Neutrophil (primary cell): Measurements from ENCODE around the gene OR7C1.

Experiments used
- H3K27ac ChIP-seq: fragments of 200-600 bp; sonication (generic); 2 replicates; pipeline ENCODE4 v1.5.1; 2016; ENCODE audit warnings: mild to moderate bottlenecking, moderate library complexity
- H3K27me3 ChIP-seq: fragments of 200-600 bp; sonication (generic); 2 replicates; pipeline ENCODE4 v1.6.0; 2016; ENCODE audit warnings: mild to moderate bottlenecking
- H3K36me3 ChIP-seq: fragments of 200-600 bp; sonication (generic); 2 replicates; pipeline ENCODE4 v1.5.1; 2017
- H3K4me1 ChIP-seq, 2 experiments: fragments of 200-600 bp in 1 of 2; sonication (generic) in 1 of 2; 1 replicate in 1 of 2; 2 replicates in 1 of 2; pipeline versions ENCODE4 v1.5.1 to v1.6.1; 2013 to 2016; ENCODE audit warnings: low read depth in 1 of 2, low read length in 1 of 2, mild to moderate bottlenecking in 1 of 2, moderate library complexity in 1 of 2; ENCODE audit not compliant: control insufficient read depth in 1 of 2, insufficient read depth in 1 of 2
- H3K4me3 ChIP-seq, 2 experiments: fragments of 200-600 bp in 1 of 2; sonication (generic) in 1 of 2; 1 replicate in 1 of 2; 2 replicates in 1 of 2; pipeline ENCODE4 v1.5.1; 2013 to 2016; ENCODE audit warnings: low read depth in 1 of 2, low read length in 1 of 2, mild to moderate bottlenecking in 1 of 2, moderate library complexity in 1 of 2
- H3K9me3 ChIP-seq: fragments of 200-600 bp; sonication (generic); 2 replicates; pipeline ENCODE4 v1.5.1; 2016
- CTCF ChIP-seq: fragments of 200-600 bp; sonication (generic); IDR thresholded peaks from 2 replicates; pipeline ENCODE4 v1.5.1; 2016; ENCODE audit warnings: antibody characterized with exemption

OR7C1 gene

GRCh38 chr19:14764401-14764800, 70.6 kb downstream of the OR7C1 start:
- Histone ChIP-seq H3K4me3 (no peak overlapping the region), H3K27ac (peak overlapping the region; percentile 63), H3K4me1 (peaks cover 0 to 8% of the 10 kb centered on the region in 2 experiments), H3K9me3 (no peaks in the 10 kb centered on the region), H3K27me3 (no peaks in the 10 kb centered on the region), H3K36me3 (peaks cover 76% of the 10 kb centered on the region)
- TF ChIP-seq CTCF, result no peak

GRCh38 chr19:14763497-14764145, 71.4 kb downstream of the OR7C1 start:
- H3K36me3 ChIP-seq, result peaks cover 68% of the 10 kb centered on the region
- H3K27ac ChIP-seq, result peak overlapping the region; percentile 63
- H3K9me3 ChIP-seq, result no peaks in the 10 kb centered on the region
- H3K4me3 ChIP-seq, result no peak overlapping the region
- TF ChIP-seq CTCF, result no peak
- peaks cover 0 to 8% of the 10 kb centered on the region in 2 experiments for H3K4me1 ChIP-seq
- no peaks in the 10 kb centered on the region for H3K27me3 ChIP-seq

GRCh38 chr19:14762111-14762510, 72.9 kb downstream of the OR7C1 start:
- TF ChIP-seq CTCF, result no peak
- Histone ChIP-seq H3K36me3 (peaks cover 64% of the 10 kb centered on the region), H3K27ac (no peak overlapping the region), H3K9me3 (no peaks in the 10 kb centered on the region), H3K27me3 (no peaks in the 10 kb centered on the region), H3K4me1 (peaks cover 0 to 8% of the 10 kb centered on the region in 2 experiments), H3K4me3 (no peak overlapping the region)

- no peaks in the 10 kb centered on the region for H3K9me3 ChIP-seq
- no peaks in the 10 kb centered on the region for H3K27me3 ChIP-seq
- TF ChIP-seq CTCF, result no peak
- H3K4me3 ChIP-seq, result no peak overlapping the region
- peaks cover 0 to 5% of the 10 kb centered on the region in 2 experiments for H3K4me1 ChIP-seq
- no peak overlapping the region for H3K27ac ChIP-seq
- H3K36me3 ChIP-seq, result peaks cover 61% of the 10 kb centered on the region
These were observed 73.4 kb downstream of the OR7C1 start for GRCh38 chr19:14761607-14762006.

- no peak overlapping the region for H3K4me3 ChIP-seq
- no peak for TF ChIP-seq CTCF
- peaks cover 0 to 4% of the 10 kb centered on the region in 2 experiments for H3K4me1 ChIP-seq
- H3K36me3 ChIP-seq, result peaks cover 57% of the 10 kb centered on the region
- H3K27ac ChIP-seq, result no peak overlapping the region
- no peaks in the 10 kb centered on the region for H3K9me3 ChIP-seq
- no peaks in the 10 kb centered on the region for H3K27me3 ChIP-seq
These were observed 76.2 kb downstream of the OR7C1 start for GRCh38 chr19:14758816-14759215.
